GM12891 (cell line): ENCODE data around the gene GFM1.

ENCODE experiments used
- DNase-seq: peaks from one replicate; pipeline ENCODE4 v3.0.0; 2011; ENCODE audit warnings: low spot score; ENCODE audit not compliant: insufficient read length
- FAIRE-seq: peaks from 2 replicates; lab custom pipeline; 2011; peaks lifted over from hg19 to GRCh38; lab: Jason Lieb, UNC
- PAX5 ChIP-seq: IDR thresholded peaks from 2 replicates; pipeline ENCODE4 v1.6.1; 2011; ENCODE audit warnings: low read length, moderate library complexity, mild to moderate bottlenecking; ENCODE audit not compliant: insufficient read depth, severe bottlenecking
- POLR2A ChIP-seq: IDR thresholded peaks from 2 replicates; pipeline ENCODE4 v1.6.1; 2011; ENCODE audit warnings: low read depth, low read length, control low read depth
- POLR2AphosphoS5 ChIP-seq: IDR thresholded peaks from 2 replicates; pipeline ENCODE4 v1.6.1; 2011; ENCODE audit warnings: low read depth, low read length, control low read depth
- POU2F2 ChIP-seq: IDR thresholded peaks from 2 replicates; pipeline ENCODE4 v1.6.1; 2011; ENCODE audit warnings: low read depth, mild to moderate bottlenecking, control low read depth, low read length, moderate library complexity
- SPI1 ChIP-seq: IDR thresholded peaks from 2 replicates; pipeline ENCODE4 v1.6.1; 2011; ENCODE audit warnings: low read depth, low read length, control low read depth
- TAF1 ChIP-seq: IDR thresholded peaks from 2 replicates; pipeline ENCODE4 v1.6.1; 2011; ENCODE audit warnings: low read depth, low read length, control low read depth

Gene GFM1

GRCh38 chr3:158733656-158734055 lies 89.3 kb downstream of the GFM1 start:
- no peak for DNase-seq
- FAIRE-seq, result no peak
- no peak for TF ChIP-seq SPI1
- TF ChIP-seq POLR2A, result no peak
- TF ChIP-seq PAX5, result no peak
- TF ChIP-seq POLR2AphosphoS5, result no peak
- no peak for TF ChIP-seq POU2F2
- no peak for TF ChIP-seq TAF1

GRCh38 chr3:158735296-158736033 lies 91.1 kb downstream of the GFM1 start:
- DNase-seq (no peak), FAIRE-seq (no peak)
- TF ChIP-seq POLR2AphosphoS5 (no peak), POU2F2 (no peak)

- no peak for DNase-seq
- TF ChIP-seq TAF1 (no peak), SPI1 (no peak), POU2F2 (no peak), PAX5 (no peak), POLR2A (no peak), POLR2AphosphoS5 (no peak)
- FAIRE-seq, result no peak
These were observed 93.1 kb downstream of the GFM1 start for GRCh38 chr3:158737410-158737809.

GRCh38 chr3:158737976-158738615 lies 93.8 kb downstream of the GFM1 start:
- TF ChIP-seq TAF1 (no peak), SPI1 (no peak), POU2F2 (no peak), PAX5 (no peak), POLR2AphosphoS5 (no peak), POLR2A (no peak)
- FAIRE-seq (no peak), DNase-seq (no peak)

- no peak for FAIRE-seq
These were observed 94.3 kb downstream of the GFM1 start for GRCh38 chr3:158738653-158739052.

GRCh38 chr3:158739078-158739477 lies 94.8 kb downstream of the GFM1 start:
- no peak for TF ChIP-seq POLR2AphosphoS5
- no peak for TF ChIP-seq POU2F2
- no peak for TF ChIP-seq PAX5
- no peak for TF ChIP-seq TAF1
- no peak for TF ChIP-seq POLR2A
- no peak for TF ChIP-seq SPI1
- FAIRE-seq (no peak), DNase-seq (no peak)

More at GRCh38 chr3:158738653-158739052, 94.3 kb downstream of the GFM1 start:
- TF ChIP-seq PAX5 (no peak), SPI1 (no peak), POLR2AphosphoS5 (no peak), POLR2A (no peak), TAF1 (no peak), POU2F2 (no peak)
- no peak for DNase-seq

GRCh38 chr3:158739661-158740060 lies 95.3 kb downstream of the GFM1 start:
- DNase-seq (no peak), FAIRE-seq (no peak)
- no peak for TF ChIP-seq POU2F2
- no peak for TF ChIP-seq POLR2AphosphoS5
- TF ChIP-seq POLR2A, result no peak
- TF ChIP-seq PAX5, result no peak
- TF ChIP-seq TAF1, result no peak
- no peak for TF ChIP-seq SPI1
